Measurements from ENCODE around the gene DCAF12L2. TPM values are rescaled to one million over a fixed set of nuclear protein-coding genes. Genes with fewer than 3 reads are reported as not detected.

Gene DCAF12L2
- total RNA-seq, 4 donors from 2014 or later = 0.21 to 1.7 TPM; not detected in 2

GRCh38 chrX:126124721-126125120 is 41.4 kb downstream of the DCAF12L2 start:
- H3K27me3 ChIP-seq = no peaks in the 10 kb centered on the region
- 27 to 28% methylated on average over 2 of the region's 2 CpGs for WGBS, 2 donors
- no peaks in the 10 kb centered on the region for H3K4me1 ChIP-seq
- no peak overlapping the region for H3K27ac ChIP-seq
- H3K36me3 ChIP-seq = no peaks in the 10 kb centered on the region
- H3K9me3 ChIP-seq = no peaks in the 10 kb centered on the region
- TF ChIP-seq EP300 (IDR thresholded peaks at IDR 0.05) (no peak), POLR2A (IDR thresholded peaks at IDR 0.05) (no peak), CTCF (IDR thresholded peaks at IDR 0.05) (no peak)
- H3K4me3 ChIP-seq = no peak overlapping the region
- no peak for DNase-seq (ENCODE audit: low spot score in 2 of 2)
